ENCODE results near the gene IGF2. TPM values are rescaled to one million over a fixed set of nuclear protein-coding genes. Genes with fewer than 3 reads are reported as not detected.
"Not testable (repeated sequence)": the region's sequence is repeated elsewhere in the genome, so short reads cannot be mapped to it uniquely, and the experiment has no call there.

The IGF2 gene
- total RNA-seq, 1 experiment from 2014 or later, result 0.24 TPM

DNA sequence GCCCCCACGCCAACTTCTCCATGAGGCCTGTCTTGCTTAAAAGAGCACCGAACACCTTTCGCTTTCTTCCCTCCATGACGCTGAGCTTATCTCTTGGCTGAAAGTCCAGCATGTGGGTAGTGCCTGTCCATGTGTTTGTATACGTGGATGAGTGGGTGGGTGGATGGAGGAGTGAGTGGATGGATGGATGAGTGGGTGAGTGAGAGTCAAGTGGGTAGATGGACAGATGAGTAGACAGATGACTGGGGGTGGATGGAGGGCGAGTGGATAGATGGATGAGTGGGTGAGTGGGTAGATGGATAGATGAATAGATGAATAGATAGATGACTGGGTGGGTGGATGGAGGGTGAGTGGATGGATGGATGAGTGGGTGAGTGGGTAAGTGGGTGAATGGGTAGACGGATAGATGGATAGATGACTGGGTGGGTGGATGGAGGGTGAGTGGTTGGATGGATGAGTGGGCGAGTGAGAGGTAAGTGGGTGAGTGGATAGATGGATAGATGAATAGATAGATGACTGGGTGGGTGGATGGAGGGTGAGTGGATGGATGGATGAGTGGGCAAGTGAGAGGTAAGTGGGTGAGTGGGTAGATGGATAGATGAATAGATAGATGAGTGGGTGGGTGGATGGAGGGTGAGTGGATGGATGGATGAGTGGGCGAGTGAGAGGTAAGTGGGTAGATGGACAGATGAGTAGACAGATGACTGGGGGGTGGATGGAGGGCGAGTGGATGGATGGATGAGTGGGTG is 14.3 kb downstream of the IGF2 start:
- DNase-seq (ENCODE audit: low read depth), result not testable (repeated sequence)

DNA sequence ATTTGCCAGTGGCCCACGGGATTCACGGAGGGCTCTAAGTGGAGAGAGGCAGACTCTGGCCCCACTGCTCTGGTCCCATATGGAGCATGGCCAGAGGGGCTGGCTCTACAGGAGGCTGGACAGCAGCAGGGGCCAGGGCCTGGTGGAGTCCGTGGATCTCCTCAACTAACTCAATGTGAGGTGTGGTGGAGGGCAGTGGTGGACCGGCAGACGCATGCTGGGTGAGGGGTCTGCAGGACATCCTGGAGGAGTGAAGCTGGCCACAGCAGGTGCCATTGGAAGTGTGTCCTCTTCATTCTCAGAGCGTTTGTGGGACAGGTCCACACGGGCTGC is 15.6 kb downstream of the IGF2 start:
- DNase-seq (ENCODE audit: low read depth), result no peak

DNA sequence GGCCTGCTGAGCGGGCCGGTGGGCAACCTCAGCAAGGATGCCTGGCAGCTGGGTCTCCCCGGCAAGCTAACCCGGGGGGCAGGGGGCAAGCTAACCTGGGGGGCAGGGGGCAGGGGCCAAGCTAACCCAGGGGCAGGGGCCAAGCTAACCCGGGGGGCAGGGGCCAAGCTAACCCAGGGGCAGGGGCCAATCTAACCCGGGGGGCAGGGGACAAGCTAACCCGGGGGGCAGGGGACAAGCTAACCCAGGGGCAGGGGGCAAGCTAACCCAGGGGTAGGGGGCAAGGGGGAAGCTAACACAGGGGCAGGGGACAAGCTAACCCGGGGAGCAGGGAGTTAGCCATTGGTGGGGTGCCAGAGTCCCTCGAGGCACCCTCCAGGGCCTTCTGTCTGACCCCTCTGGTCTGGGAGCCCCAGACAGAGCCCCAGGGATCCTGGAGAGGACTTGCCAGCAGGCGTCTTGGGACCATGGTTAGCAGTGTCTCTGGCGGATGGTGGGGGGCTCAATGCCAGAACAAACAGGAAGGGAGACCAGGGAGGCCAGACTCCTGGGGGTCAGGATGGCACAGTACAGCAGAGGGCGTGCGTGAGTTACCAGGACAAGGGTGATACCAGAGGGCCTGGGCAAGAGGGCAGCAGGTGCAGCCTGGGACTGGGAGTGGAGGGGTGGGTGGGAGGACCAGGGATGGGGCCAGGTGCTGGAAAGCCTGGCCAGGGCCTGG is 16.1 kb downstream of the IGF2 start:
- no peak for DNase-seq (ENCODE audit: low read depth)

DNA sequence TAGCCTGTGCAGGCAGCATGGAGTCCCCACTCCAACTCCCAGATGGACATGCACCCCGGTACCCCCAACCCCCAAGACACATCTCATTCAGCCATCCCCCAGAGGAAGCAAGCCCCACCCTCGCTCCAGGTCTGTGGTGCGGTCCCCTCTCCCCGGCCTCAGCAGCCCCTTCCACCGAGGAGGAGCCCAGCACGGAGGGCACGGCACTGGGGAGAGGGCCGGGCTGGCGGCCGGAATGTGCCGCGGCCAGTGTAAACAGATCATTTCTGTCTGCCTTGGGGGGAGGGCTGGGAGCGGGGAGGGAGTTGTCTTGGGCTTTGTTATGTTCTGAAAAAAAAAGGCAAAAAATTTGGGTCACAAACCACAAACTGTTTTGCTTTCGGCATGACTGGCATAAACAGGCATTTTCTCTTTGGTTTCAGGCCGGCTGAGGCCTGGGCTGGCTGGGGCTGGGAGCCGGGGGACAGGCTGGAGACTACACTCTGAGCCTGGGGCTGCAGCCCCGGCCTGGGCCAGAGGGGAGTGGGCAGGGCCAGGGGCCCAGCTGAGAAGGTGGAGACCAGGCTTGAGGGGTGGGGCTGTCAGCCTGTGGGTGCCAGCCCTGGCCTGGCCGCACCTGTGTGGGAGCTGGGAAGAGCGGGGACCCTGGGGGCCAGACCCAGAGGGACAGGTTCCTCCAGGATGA is 16.8 kb downstream of the IGF2 start:
- no peak for DNase-seq (ENCODE audit: low read depth)

DNA sequence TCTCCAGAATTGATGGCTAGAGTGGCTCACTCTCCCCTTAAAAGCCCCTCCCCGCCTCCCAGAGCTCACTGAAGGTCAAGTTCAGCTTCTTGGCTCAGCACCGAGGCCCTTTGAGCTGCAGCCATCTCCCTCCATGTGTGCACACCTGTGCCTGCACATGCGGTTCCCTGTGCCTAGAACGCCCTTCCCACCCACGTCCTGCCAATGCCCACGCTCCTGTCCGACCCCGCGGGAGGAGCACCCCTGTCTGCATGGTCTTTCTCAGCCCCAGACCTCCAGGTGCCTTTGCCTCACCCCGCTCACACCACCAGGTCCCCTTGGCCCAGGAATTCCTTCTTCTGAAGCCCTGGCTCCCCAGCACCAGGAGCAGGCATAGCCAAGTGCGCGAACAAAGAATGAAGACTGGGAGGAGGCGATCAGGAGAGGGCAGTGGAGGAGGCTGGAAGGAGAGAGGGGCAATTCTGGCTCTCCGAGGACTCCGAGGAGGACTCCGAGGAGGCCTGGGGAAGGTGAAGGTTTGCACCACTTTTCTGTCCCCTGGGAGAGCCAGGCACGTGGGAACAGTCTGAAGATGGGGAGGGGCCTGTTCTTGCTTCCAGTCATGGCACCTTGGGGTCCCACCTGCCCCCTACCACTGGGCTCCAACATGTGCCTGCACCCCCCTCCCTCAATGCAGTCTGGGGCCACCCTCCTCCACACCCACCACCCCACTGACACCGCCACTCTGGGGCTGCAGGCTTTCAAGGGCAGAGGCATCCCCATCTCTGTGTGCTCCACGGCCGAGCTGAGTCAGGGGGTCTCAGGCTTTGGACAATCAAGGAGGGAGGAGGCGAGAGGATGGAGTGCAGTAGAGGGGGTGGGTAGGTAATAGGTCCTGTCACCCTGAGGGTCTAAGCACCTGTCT is 17.7 kb downstream of the IGF2 start:
- DNase-seq (ENCODE audit: low read depth), result no peak

DNA sequence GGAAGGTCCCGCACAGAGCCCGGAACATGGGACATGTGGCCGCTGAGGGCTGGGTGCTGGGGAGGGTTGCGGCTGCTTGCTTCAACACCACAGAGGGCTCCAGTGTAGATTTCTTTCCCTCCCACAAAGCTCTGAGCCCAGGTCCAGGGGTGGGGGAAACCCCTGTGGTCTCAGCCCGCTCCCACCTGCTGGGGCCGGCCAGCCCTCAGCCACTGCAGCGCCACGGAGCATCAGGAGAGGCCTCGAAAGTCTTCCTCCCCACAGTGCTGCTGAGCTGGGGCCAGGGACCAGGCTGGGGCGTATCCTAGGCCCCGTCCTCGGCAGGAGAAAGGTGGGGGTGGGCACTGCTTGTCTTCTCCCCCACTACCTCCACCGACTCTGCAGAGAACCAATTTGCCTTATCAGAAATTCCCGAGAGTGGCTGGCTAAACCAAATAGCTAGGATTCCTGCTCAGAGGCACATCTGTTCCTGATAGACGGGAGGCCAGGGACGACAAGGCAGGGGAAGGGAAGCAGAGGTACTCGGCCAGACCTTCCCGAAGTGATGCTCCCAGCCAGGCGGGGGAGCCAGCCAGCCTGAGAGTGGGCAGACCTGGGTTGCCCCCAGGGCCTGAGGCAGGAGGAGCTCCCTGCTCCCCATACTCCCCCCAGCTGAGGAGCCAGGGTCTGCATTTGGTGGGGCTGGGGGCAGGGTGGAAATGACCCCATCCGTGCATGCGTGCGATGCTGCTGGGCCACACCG is 18.7 kb downstream of the IGF2 start:
- DNase-seq (ENCODE audit: low read depth), result no peak

DNA sequence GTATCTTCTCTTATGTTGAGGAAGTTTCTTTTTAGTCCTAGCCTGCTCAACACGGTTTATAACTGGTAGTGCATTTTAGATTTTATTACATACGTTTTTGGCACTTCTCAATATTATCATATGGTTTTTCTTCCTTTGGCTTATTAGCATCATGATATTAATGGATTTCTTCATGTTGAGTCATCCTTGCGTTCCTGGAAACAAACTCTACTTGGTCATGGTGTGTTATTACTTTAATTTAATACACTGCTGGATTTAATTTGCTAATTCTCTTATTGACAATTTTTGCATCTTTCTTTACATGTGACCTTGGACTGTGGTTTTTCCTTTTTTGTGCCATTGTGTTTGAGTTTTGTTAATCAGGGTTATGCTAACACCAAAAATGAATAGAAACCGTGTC is 20.5 kb downstream of the IGF2 start:
- no peak for DNase-seq (ENCODE audit: low read depth)

DNA sequence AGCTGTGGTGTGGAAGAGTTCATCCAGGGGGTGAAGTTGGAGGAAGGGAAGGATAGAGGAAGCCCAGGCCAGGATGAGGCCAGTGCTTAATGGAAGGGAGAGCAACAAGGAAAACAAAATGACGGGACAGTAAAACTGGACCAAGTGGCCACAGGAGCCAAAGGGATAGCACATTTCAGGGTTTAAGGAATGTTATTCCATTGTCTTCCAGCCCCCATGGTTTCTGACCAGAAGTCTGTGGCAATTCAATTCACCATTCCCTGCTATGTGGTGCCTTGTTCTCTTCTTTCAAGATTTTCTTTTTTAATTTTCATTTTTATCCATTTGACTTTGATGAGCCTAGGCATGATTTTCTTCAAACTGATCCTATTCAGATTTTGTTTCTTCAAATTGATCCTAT is 22.5 kb downstream of the IGF2 start:
- no peak for DNase-seq (ENCODE audit: low read depth)

DNA sequence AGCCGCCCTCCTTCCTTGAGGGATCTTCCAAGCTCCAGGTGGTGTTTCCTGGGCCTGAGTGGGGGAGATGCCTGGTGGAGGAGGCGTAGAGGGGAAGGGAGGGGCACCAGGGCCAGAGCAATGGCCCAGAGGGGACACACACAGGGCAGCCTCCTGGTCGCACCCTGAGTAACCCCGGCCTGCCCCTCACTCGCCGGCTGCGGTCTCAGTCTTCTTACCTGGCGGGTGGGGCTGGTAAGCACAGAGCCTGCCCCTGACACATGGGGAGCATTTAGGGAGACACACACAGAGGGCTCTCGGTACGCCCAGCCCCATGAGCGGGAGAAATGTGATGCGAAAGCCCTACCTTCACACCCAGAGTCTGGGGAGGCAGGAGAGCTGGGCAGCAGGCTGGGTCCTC is 23.9 kb downstream of the IGF2 start:
- no peak for DNase-seq (ENCODE audit: low read depth)

DNA sequence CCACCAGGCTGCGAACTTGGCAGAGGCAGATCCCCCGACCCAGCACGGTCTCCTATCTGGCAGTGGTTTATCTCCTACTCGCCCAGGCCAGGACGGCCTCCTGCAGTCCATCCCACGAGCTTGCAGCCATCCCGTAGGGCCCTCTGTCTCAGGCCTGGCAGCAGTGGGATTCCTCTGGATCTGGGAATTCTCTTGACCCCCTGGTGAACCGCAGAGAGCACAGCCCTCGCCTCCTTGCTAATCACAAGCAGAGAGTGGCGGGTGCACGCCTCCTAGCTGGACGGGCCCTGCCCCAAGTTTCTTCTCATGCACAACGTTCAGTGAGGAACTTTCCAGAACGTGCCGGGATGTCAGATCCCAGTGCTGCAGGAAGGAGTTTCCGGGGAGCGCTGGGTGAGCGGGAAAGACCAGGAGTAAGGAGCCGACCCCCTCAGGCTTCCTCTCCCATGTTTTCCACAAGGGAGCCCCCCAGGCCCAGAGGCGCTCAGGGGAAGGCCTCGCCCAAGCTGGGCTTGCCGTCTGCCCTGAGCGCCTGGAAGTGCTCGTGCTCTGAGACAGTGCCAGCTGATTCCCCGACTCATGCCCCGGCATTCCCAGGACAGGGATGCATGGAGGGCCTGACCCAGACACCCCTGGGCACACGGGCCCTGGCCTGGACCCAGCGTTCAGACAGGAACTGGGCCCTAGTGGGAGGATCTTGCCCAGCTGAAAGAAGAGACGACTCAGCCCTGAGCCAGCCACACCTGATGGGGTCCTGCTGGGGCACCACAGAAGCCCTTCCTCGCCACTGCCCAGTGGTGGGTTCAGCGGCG is 24.6 kb downstream of the IGF2 start:
- DNase-seq (ENCODE audit: low read depth), result no peak

DNA sequence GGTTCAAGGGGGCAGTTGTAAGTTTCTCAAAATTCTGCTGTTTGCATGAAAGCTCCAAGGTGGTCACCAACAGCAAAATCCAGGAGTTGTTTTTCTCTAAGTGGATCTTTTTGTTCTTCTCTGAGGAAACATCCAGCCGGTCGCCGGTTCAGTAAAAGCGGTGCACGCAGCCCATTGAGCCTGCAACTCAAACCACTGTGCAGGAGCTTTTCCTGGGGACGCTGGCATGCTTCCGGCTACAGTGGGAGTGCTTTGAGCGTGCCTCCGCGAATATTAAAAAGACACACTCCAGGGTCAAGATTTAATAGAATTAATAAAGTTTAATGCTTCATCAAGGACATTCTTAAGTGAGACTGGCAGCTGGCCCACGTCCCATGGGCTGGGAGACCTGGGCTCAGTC is 25.4 kb downstream of the IGF2 start:
- no peak for DNase-seq (ENCODE audit: low read depth)

DNA sequence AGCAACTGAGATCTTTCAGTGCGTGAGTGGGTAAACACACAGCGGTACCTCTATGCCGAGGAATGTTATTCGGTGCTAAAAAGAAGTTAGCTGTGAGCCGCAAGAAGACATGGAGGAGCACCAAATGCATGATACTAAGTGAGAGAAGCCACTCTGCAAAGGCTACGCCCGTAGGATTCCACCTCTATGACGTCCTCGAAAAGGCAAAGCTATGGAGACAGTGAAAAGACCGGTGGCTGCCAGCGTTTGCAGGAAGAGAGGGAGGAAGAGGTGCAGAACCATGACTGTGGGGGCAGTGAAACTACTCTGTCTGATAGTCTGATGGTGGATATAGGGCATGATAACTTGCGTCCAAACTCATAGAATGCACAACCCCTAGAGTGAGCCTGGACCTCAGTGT is 28.7 kb downstream of the IGF2 start:
- no peak for DNase-seq (ENCODE audit: low read depth)

DNA sequence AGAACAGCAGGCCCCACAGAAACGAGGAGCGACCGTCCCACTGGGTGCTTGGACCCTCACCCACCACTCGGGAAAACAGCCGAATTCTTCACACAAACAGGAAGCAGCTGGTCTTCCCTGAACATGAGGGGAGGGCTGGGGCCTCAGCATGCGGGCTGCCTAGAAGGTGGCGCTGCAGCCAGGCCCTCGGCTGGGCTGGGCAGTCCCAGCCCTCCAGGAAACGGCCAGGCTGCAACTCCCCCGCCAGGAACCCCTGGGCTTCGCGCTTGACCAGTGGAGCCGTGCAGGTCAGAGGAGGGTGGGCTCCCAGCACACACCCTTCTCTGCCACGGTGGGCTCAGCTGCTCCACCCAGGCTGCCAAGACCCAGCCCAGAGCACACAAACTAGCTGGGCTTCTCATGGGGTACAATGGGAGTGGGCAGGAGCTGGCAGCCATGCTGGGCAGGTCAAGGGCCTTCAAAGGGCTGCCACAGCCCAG is 29.6 kb downstream of the IGF2 start:
- DNase-seq (ENCODE audit: low read depth), result no peak

DNA sequence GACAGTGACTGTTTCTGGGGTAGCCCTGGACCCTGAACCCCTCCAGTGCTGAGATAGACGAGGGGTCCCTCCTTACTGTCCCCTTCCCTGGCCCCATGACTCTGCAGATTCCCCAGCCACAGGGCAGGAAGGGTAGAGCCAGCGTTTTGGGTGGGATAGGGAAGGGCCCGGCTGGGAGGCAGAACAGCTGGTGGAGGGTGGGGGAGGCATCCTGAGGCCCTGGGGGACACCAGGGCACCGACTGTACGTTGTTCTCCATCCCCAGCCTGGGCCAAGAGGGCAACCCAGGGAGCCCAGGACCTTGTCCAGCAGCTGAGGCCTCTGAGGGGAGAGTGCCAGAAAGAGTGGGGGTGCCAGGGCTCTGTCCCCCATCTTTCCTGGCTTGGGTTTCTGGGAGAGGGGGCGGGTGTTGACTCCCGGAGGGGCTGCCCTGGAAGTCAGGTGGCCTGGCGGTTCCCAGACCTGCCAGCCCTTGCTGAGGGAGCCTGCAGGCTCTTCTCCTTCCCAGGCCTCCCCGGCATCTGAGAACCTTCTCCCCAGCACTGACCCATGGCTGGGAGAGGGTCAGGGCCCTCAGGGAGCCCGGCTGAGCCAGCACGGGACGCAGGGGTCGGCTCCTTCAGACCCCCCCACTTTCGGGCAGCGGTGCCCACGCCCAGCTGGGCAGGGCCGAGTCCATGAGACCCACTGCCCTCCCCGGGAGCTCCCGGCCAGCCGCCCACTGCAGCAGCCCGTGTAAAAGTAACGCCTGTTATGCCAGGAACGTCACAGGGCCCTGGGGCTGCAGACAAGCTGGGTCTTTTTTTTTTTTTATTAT is 30.3 kb downstream of the IGF2 start:
- DNase-seq (ENCODE audit: low read depth), result no peak

DNA sequence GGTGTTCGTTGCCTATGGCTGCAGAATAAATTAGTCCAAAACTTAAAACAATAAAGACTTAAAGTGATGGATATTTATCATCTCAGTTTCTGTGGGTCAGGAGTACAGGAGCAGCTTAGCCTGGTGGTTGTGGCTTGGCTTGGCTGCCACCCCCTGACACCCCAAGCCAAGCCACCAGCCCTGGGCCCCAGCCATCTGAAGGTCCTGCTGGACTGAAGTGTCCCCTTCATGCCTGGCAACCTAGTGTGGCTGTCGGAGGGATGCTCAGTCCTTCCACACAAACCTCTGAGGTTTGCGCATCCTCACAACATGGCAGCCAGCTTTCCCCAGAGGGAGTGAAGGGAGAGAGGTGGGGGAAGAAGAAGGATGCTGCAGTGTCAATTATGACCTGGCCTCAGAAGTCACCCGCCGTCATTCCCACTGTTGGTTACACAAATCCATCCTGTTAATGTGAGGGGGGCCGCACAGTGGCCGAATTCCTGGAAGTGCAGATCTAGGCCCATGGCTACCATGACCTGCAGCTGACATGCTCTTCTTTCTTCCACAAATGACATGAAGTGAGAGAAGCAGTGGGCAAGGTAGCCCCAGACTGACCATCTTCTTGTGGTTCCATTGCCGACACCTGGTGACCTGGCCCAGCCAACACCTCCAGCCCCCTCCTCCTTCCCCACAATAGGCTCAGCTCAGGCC is 31.1 kb downstream of the IGF2 start:
- no peak for DNase-seq (ENCODE audit: low read depth)

DNA sequence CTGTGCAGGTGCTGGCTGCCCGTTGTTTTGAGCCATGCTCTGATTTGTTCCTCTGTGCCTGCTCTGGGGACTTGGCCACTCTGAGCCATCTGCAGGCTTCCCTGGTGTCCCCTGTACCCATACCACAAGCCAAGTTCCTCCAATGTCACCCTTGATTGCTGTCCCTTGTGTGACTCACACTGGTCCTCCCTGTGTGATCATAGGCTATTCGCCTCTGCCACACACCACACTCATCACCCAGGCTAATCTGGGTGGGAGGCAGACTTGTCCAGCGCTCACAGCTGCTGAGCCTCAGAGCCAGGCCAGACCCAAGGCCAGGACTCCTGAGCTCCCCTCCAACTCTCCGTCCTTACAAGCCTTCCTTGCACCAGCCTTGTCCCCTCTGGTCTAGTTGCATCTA is 31.7 kb downstream of the IGF2 start:
- DNase-seq (ENCODE audit: low read depth), result no peak

DNA sequence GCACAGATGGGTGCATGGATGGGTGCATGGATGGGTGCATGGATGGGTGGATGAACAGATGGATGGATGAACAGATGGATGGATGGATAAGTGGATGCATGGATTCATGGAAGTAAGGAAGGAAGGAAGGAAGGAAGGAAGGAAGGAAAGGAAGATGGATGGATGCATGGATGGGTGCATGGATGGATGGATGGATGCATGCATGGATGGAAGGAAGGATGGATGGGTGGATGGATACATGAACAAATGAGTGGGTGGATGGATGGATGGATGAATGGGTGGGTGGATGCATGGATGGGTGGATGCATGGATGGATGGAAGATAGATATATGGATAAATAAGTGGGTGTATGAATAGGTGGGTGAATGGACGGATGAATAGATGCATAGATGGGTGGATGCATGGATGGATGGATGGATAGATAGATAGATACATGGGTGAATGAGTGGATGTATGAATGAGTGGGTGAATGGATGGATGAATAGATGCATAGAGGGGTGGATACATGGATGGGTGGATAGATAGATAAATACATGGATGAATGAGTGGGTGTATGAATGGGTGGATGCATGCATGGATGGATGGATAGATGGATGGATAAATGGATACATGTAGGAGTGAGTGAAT is 32.5 kb downstream of the IGF2 start:
- no peak for DNase-seq (ENCODE audit: low read depth)

DNA sequence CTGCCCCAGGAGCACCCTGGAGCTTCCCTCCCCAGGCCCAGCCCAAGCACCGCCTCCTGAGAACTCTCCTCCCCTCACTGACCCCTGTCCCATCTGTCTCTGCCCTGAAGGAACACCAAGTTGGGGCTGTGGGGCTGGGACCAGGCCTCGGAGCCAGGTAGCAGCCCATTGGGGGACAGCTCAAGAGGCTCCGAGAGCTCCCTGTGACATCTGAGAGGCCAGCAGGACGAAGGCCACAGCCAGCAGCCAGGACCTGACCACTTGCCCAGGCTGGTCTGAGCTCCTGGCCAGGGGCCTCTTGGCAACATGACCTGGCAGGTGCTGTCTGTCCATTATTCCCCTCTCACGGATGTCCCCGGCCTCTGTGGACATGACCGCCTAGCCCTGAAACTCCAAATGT is 33.7 kb downstream of the IGF2 start:
- no peak for DNase-seq (ENCODE audit: low read depth)
